PC-3 (cell line): ENCODE results near the gene TPSG1. TPM values are rescaled to one million over a fixed set of nuclear protein-coding genes. Genes with fewer than 3 reads are reported as not detected.

Experiments used
- ATAC-seq: fragments of 200-7000 bp; cut with Tn5 transposase; 2 replicates; pipeline ENCODE4 v1.9.1; 2020; ENCODE audit warnings: mild to moderate bottlenecking, moderate library complexity
- BruUV-seq: library from RNA; stranded (reverse); fragments of 400-500 nt; replicated peaks from 2 replicates; lab custom pipeline; 2021; lab: Mats Ljungman, UMichigan
- CTCF ChIA-PET: fragments of 300-600 bp; sonication (Branson Sonifier 250); formaldehyde crosslinking; loops from one replicate; lab custom pipeline; 2022; ENCODE audit warnings: antibody characterized with exemption; lab: Charles Lee
- POLR2A ChIA-PET: fragments of 300-600 bp; sonication (Branson Sonifier 250); formaldehyde crosslinking; loops from one replicate; lab custom pipeline; 2022; ENCODE audit warnings: antibody characterized with exemption; ENCODE audit not compliant: unreplicated experiment; lab: Charles Lee
- DNase-seq: peaks from one replicate; pipeline ENCODE4 v3.0.0-alpha.2; 2015
- H2AFZ ChIP-seq: fragments of 300-600 bp; sonication (generic); 2 replicates; pipeline ENCODE4 v1.6.0; 2016; ENCODE audit warnings: antibody characterized with exemption, low read length
- H3F3A ChIP-seq: fragments of 300-600 bp; sonication (generic); one replicate; pipeline ENCODE4 v1.6.0; 2017; ENCODE audit warnings: antibody characterized with exemption, low read length, control low read depth, mild to moderate bottlenecking; ENCODE audit not compliant: unreplicated experiment
- H3K27ac ChIP-seq: fragments of 300-600 bp; sonication (generic); 2 replicates; pipeline ENCODE4 v1.5.1; 2016; ENCODE audit warnings: mild to moderate bottlenecking, low read length
- H3K27me3 ChIP-seq: fragments of 300-600 bp; sonication (generic); 2 replicates; pipeline ENCODE4 v1.6.1; 2016; ENCODE audit warnings: low read length, mixed read lengths
- H3K36me3 ChIP-seq: fragments of 300-600 bp; sonication (generic); 2 replicates; pipeline ENCODE4 v1.6.1; 2016; ENCODE audit warnings: low read depth, mixed run types, low read length, mixed read lengths
- H3K4me1 ChIP-seq: fragments of 300-600 bp; sonication (generic); 2 replicates; pipeline ENCODE4 v1.5.1; 2016; ENCODE audit warnings: low read length; ENCODE audit not compliant: insufficient read depth
- H3K4me2 ChIP-seq: fragments of 300-600 bp; sonication (generic); 2 replicates; pipeline ENCODE4 v1.6.0; 2016; ENCODE audit warnings: low read length
- H3K4me3 ChIP-seq: fragments of 300-600 bp; sonication (generic); 2 replicates; pipeline ENCODE4 v1.5.1; 2016; ENCODE audit warnings: mild to moderate bottlenecking, low read length, mixed read lengths
- H3K79me2 ChIP-seq: fragments of 300-600 bp; sonication (generic); 2 replicates; pipeline ENCODE4 v1.6.1; 2017; ENCODE audit warnings: low read length, mixed read lengths
- H3K9ac ChIP-seq: fragments of 300-600 bp; sonication (generic); 2 replicates; pipeline ENCODE4 v1.6.0; 2016; ENCODE audit warnings: mild to moderate bottlenecking, low read length
- H3K9me2 ChIP-seq: fragments of 300-600 bp; sonication (generic); replicated peaks from 2 replicates; pipeline ENCODE4 v1.6.1; 2016; ENCODE audit warnings: mixed run types, low read length, mixed read lengths
- H3K9me3 ChIP-seq: fragments of 300-600 bp; sonication (generic); 2 replicates; pipeline ENCODE4 v1.6.1; 2016; ENCODE audit warnings: low read length, mixed read lengths
- H4K20me1 ChIP-seq: fragments of 300-600 bp; sonication (generic); 2 replicates; pipeline ENCODE4 v1.6.1; 2016; ENCODE audit warnings: low read length, mixed read lengths
- CTCF ChIP-seq: fragments of 300-600 bp; sonication (generic); conservative IDR thresholded peaks from 2 replicates; pipeline ENCODE4 v1.5.1; 2017; ENCODE audit warnings: antibody characterized with exemption, low read depth, mild to moderate bottlenecking, low read length
- EZH2 ChIP-seq: fragments of 300-600 bp; sonication (generic); IDR thresholded peaks from one replicate; pipeline ENCODE4 v1.6.1; 2017; ENCODE audit warnings: antibody characterized with exemption, mild to moderate bottlenecking, low read length; ENCODE audit not compliant: unreplicated experiment
- EZH2phosphoT487 ChIP-seq: fragments of 300-600 bp; sonication (generic); IDR thresholded peaks from 2 replicates; pipeline ENCODE4 v1.6.1; 2018; ENCODE audit warnings: mild to moderate bottlenecking, antibody characterized with exemption, low read length, borderline replicate concordance
- intact Hi-C: fragments of 100-400 bp; cut with micrococcal nuclease; formaldehyde crosslinking; loops from 2 replicates; pipeline ENCODE4 v1.9.0; 2023
- total RNA-seq: library from RNA; depleted of rRNA; stranded (reverse); fragments of >200 nt; gene quantifications from 2 replicates; pipeline ENCODE4 v1.2.3, GENCODE V29; 2014

The TPSG1 gene
- total RNA-seq, 1 experiment from 2014 or later: not detected

DNA sequence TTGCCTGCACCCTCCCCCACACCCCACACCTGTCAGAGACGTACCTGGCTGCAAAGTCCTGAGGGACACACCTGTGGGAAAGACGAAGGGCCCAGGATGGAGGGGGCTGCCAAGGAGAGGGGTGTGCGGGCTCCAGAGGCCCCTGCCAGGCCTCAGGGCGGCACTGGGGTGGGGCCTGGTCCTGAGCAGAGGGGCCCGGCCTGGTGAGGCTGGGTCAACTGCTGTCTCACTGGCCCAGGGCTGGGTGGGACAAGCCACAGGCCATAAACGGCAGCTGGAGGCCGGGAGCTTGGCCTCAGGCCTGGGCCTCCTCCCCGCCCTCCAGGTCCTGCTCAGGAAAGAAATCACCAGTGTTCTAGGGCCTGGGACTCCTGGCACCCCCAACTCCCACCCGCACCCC is 510 bp downstream of the TPSG1 start:
- Histone ChIP-seq H3K9me2 (no peaks in the 10 kb centered on the region), H3K9me3 (no peaks in the 10 kb centered on the region), H3F3A (no peaks in the 10 kb centered on the region), H3K4me3 (no peak overlapping the region), H3K36me3 (no peaks in the 10 kb centered on the region), H4K20me1 (no peaks in the 10 kb centered on the region), H3K4me2 (no peak overlapping the region), H3K4me1 (no peaks in the 10 kb centered on the region), H3K27me3 (no peaks in the 10 kb centered on the region), H3K79me2 (no peaks in the 10 kb centered on the region), H3K9ac (no peak overlapping the region), H2AFZ (no peak overlapping the region), H3K27ac (no peak overlapping the region)
- no peak for ATAC-seq
- BruUV-seq: no TSS peak
- ChIA-PET CTCF (no interaction called here), POLR2A (no interaction called here)
- no peak for TF ChIP-seq CTCF
- no peak for TF ChIP-seq EZH2phosphoT487
- TF ChIP-seq EZH2: no peak
- no peak for DNase-seq
- intact Hi-C loops: no loop called here

- no peaks in the 10 kb centered on the region for H3F3A ChIP-seq
- H4K20me1 ChIP-seq: no peaks in the 10 kb centered on the region
- H3K4me2 ChIP-seq: no peak overlapping the region
- no peaks in the 10 kb centered on the region for H3K4me1 ChIP-seq
- no peaks in the 10 kb centered on the region for H3K9me3 ChIP-seq
- H3K36me3 ChIP-seq: no peaks in the 10 kb centered on the region
- ChIA-PET CTCF (no interaction called here), POLR2A (no interaction called here)
- no peaks in the 10 kb centered on the region for H3K9me2 ChIP-seq
- intact Hi-C loops: no loop called here
- no peak overlapping the region for H3K9ac ChIP-seq
- no peak overlapping the region for H2AFZ ChIP-seq
- no peak overlapping the region for H3K27ac ChIP-seq
- no peaks in the 10 kb centered on the region for H3K79me2 ChIP-seq
- no peaks in the 10 kb centered on the region for H3K27me3 ChIP-seq
- no peak overlapping the region for H3K4me3 ChIP-seq
- TF ChIP-seq CTCF: no peak
- no peak for TF ChIP-seq EZH2phosphoT487
- TF ChIP-seq EZH2: no peak
- DNase-seq: no peak
- no peak for ATAC-seq
- BruUV-seq: no TSS peak
Observed at GRCh38 chr16:1223355-1224214, 1.5 kb downstream of the TPSG1 start.
